ES-I3 (cell line): ENCODE data around the gene ATXN7L1.

Experiments
- H3K36me3 ChIP-seq: 2 replicates; pipeline ENCODE4 v1.6.1; 2013; ENCODE audit warnings: mild to moderate bottlenecking, low read length, control low read depth, moderate library complexity; ENCODE audit not compliant: insufficient read depth
- H3K4me1 ChIP-seq: 2 replicates; pipeline ENCODE4 v1.6.1; 2013; ENCODE audit warnings: mild to moderate bottlenecking, control low read depth, low read length; ENCODE audit not compliant: insufficient read depth
- H3K9ac ChIP-seq: 2 replicates; pipeline ENCODE4 v1.6.1; 2013; ENCODE audit warnings: low read depth, mild to moderate bottlenecking, low read length, moderate library complexity
- H3K9me3 ChIP-seq: 2 replicates; pipeline ENCODE4 v1.6.1; 2013; ENCODE audit warnings: mild to moderate bottlenecking, low read length, moderate library complexity; ENCODE audit not compliant: control insufficient read depth, insufficient read depth

The ATXN7L1 gene

DNA sequence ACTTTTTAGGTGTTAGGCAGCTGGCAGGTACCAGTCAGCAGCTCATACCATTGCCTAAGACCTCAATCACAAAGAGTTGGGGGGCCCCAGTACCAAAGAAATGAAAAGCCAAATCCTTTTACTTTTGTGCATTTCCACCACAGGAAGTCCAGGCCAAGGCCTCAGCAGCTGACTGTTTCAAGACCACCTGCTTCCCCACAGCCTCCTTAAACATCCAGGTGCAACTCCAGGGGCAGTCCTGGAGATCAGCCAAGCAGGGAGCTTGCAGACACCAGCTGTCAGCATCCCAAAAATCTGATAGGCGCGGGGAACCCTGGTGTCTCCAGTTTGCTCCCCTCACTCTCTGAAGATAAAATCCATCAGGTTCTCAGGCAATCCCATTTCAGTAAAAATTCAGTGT, 203.6 kb downstream of the ATXN7L1 start:
- Histone ChIP-seq H3K36me3 (no peaks in the 10 kb centered on the region), H3K9me3 (no peaks in the 10 kb centered on the region), H3K4me1 (peaks cover 24% of the 10 kb centered on the region), H3K9ac (no peak overlapping the region)

DNA sequence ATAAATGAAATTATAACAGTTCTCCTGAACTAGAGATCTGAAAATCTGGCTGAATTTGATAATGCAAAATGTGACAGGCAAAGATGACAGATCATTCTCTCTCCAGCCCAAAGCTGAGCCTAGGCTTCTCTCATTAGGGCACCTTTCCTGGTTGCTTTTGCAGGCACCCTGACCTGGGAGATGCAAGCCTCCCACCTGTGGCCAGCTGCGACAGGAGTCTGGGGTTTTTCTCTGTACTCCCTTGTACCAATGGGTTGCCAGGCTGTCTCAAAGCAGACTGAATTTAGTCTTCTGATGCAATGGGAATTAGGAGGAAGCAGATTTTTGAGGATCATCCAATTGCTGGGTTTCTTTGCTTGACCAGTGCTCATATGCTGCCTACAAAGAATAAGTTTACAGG, 210.1 kb downstream of the ATXN7L1 start:
- H3K9me3 ChIP-seq = no peaks in the 10 kb centered on the region

DNA sequence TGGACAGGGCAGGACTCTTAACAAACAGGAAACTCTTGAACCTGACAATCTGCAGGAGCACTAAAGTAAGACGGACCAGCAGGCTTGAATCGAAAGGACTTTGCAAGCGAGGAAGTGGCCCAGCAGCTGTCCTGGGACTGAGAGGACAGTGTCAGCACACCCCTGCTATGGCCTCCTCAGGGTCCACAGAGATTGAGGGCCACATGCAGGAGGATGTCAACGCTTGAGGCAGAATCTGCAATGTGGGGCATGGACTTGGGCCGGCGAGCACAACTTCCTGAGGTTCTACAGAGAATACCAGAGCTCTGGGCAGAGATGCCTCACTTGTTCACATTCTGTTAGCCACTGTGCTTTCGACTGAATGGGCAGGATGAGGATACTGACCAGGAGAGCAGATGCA, 210.7 kb downstream of the ATXN7L1 start:
- Histone ChIP-seq H3K4me1 (peaks cover 19% of the 10 kb centered on the region), H3K36me3 (no peaks in the 10 kb centered on the region), H3K9ac (no peak overlapping the region), H3K9me3 (no peaks in the 10 kb centered on the region)

More for the DNA sequence above, 210.1 kb downstream of the ATXN7L1 start:
- Histone ChIP-seq H3K36me3 (no peaks in the 10 kb centered on the region), H3K9ac (no peak overlapping the region), H3K4me1 (peaks cover 19% of the 10 kb centered on the region)

DNA sequence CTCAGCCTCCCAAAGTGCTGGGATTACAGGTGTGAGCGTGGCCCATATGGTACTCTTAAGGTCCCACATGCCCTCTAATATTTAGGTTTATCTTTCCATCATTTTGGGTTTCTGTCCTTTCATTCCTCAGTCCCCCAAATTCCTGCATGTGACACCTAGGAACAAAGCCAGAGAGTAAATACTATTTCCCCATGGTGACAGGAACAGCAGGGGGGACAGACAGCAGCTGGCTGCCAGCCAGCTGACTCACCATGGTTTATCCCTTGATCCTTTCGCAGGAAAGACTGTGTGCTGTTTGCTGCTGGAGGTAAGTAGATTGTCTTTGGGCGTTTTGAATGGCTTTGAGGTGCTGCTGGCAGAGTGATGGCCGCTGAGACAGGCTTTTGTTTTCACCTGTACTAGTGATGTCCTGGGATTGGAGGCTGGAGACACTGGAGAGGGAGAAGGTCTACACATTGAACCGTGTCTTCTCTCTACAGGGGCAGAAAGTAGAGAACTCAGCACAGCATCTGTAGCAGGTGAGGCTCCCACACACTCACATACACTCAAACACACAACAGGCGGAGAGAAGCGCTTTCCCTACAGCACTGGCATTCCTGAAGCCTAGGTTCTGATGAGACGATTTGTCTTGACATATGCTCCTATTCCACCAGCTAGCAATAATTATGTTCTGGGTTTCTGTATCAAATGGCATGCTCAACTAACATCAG, 211.4 kb downstream of the ATXN7L1 start:
- Histone ChIP-seq H3K9me3 (no peaks in the 10 kb centered on the region), H3K36me3 (no peaks in the 10 kb centered on the region), H3K4me1 (peaks cover 19% of the 10 kb centered on the region), H3K9ac (no peak overlapping the region)

DNA sequence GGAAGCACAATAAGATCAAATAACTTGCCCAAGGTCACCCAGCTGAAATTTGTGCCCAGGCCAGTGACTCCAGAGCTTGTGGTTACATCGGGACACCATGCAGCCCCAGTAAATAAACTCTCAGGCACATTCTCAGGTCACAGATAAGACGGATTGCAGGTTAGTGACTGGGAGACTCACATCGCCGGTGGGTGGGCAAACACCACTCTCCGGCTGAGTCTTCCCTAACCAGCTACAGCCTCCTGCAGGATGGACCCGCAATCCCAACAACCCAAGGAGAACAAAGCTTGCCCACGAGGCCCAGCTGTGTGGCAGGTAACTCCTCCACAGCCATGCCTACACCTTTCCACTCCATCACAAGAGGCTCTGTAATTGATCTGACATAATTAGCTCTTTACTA, 213.4 kb downstream of the ATXN7L1 start:
- no peaks in the 10 kb centered on the region for H3K36me3 ChIP-seq
- H3K9ac ChIP-seq = no peak overlapping the region
- H3K9me3 ChIP-seq = no peaks in the 10 kb centered on the region
- H3K4me1 ChIP-seq = peaks cover 19% of the 10 kb centered on the region

DNA sequence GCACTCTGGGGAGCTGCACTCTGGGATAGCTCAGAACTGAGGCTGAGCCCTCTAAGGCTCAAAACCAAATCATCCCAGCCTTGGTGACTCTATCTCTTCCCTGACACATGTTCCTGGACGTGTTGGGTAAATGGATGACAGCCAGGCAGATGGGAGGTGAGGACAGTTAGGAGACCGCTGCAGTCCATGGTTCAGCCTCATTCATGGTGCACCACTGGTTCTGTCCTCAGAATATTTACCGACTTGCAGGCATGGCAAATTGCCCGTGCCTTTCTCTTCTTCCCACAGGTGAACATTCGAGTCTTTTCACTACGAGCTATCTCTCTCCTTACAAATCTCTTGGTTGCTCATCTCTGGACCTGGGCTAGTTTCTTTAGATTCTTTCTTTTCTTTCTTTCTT, 214.8 kb downstream of the ATXN7L1 start:
- Histone ChIP-seq H3K9me3 (no peaks in the 10 kb centered on the region), H3K9ac (no peak overlapping the region), H3K36me3 (no peaks in the 10 kb centered on the region), H3K4me1 (peaks cover 17% of the 10 kb centered on the region)

DNA sequence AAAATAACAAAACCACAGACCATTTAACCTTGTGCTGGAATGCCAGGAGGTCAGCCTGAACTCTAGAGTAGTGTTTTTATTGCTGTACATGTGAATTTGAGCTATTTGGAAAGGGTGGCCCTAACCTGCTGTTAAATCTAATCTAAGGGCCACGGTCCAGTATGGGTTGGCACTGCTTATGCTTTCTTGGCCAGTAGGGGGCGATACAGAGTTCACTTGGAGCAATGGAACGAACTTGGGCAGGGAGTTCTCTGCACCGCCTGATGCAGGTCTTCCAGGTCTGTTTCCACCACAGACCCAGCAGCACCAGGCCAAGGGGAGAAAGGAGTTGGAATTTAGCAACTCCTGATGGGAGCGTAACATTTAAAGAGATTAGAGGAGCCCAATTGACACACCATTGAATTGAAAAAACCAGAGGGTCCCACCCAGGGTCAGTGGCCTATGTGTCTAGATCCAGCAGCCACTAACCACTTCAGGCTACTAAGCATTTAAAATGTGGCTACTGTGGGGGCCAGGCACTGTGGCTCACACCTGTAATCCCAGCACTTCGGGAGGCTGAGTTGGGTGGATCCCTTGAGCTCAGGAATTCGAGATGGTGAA, 219.4 kb downstream of the ATXN7L1 start:
- no peaks in the 10 kb centered on the region for H3K9me3 ChIP-seq
- H3K9ac ChIP-seq = no peak overlapping the region
- peaks cover 32% of the 10 kb centered on the region for H3K4me1 ChIP-seq
- no peaks in the 10 kb centered on the region for H3K36me3 ChIP-seq

DNA sequence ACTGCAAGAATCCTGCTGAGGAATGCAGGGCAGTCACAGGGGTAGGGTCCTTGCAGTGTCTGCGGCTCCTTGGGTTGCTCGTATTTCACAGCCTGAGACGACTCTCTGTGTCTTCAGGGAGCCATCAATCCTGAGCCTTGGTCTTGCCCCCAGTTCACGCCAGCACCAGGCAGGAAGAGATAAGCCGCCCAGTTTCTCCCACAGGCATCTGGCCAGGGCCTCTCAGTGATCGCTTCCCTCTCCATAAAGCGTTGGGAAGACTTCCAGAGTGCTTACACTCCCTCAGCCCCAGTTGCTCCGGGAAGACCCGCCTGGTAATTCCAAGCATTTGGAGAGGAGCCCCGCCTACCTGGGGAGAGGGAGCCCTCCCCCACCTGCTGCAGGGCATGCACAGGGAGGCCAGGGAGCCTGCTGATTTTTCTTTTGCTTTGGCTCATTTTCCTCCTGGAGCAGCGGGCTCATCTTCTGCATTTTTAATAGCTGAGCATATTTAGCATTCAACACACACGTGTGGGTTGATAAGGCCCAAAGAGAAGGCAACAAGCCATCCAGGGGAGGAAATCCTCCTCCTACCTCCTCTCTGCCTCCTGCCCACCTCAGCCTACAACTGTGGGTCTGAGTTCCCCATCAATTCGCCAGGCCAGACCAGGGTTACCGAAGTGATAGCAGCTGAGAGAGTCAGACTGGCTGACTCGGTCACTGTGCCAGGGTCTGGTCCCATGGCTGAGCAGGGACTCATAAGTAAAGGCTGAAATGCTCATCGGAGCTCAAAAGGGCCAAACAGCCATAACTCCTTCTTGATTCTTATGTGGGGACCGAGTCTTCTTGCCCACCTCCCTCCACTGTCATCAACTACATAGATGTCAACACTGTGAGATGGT, 220.7 kb downstream of the ATXN7L1 start:
- Histone ChIP-seq H3K36me3 (no peaks in the 10 kb centered on the region), H3K4me1 (peaks cover 39% of the 10 kb centered on the region)

DNA sequence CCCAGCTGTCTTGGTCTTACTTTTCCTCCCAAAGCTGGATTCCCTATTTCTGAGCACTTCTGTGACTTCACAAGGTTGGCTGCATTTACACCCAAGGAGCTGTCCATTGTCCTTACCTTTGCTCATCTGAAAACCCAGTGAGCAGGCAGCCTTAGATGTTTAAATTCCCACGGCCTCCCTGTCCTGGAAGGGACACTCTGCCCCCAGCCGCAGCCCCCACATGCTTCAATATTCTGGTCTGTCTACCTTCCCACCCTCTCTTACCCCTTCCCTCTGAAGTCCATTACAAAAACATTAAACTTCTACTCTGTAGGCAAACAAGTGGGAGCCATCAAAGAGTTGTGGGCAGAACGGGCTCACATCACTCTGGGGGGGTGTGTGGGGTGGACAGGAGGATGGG, 221.3 kb downstream of the ATXN7L1 start:
- H3K9me3 ChIP-seq = no peaks in the 10 kb centered on the region
- peaks cover 39% of the 10 kb centered on the region for H3K4me1 ChIP-seq
- no peaks in the 10 kb centered on the region for H3K36me3 ChIP-seq
- H3K9ac ChIP-seq = peak overlapping the region; percentile 15; the same call in 1 of the 2 replicates

More for the DNA sequence above, 220.7 kb downstream of the ATXN7L1 start:
- peak overlapping the region; percentile 15; the same call in 1 of the 2 replicates for H3K9ac ChIP-seq
- no peaks in the 10 kb centered on the region for H3K9me3 ChIP-seq

DNA sequence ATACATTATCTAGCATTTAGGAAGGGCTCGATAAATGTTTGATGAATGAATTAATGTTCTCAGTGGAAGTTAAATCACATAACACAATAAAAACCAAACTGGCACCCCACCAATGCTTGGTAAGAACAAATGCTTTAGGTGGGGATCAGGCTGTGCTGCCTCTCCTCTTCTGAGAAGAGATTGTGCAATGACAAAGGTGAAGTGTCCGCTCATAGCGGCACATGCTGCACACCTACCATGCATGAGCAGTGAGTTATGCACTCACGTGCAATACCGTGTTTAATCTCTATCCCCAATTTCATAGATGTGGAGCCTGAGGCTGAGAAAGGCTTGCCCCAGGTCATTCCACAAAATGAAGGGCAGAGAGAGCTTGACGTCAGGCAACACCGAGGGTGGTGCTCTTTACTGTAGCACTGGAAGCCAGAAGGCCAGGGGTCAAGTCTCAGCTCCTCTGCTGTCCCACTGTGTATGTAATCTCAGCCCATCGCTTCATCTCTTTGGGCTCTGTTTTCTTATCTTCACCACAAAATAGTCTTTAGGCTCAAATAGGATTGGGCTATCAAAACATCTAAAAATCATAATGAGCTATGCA, 222.2 kb downstream of the ATXN7L1 start:
- peaks cover 43% of the 10 kb centered on the region for H3K4me1 ChIP-seq
- H3K36me3 ChIP-seq = no peaks in the 10 kb centered on the region
- no peaks in the 10 kb centered on the region for H3K9me3 ChIP-seq
- no peak overlapping the region for H3K9ac ChIP-seq

DNA sequence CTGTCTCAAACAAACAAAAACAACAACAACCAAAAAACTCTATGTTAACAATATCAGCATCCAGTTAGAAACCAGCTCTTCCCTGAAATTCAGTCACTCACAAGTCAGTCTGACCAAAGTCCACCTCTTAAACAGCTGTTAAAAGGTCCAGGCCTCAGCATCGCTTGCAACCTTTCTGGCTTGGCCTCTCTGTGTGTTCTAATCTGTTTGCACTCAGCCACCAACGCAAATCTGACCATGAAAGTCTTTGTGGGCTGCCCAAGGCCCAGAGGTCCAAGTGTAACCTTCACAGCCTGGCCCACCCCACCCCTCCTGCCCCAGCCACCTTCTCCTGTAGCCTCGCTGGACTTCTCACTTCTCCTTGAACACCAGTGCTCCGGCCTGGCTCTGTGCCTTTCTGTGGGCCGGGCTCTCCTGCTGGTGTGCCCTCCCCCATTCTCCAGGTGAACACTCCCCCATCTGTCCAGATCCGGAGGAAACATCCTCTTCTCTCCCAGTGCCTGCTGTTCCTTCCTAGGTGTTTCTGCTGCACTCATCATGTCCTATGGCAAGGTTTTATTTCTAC, 222.9 kb downstream of the ATXN7L1 start:
- H3K4me1 ChIP-seq = peaks cover 50% of the 10 kb centered on the region
- H3K9me3 ChIP-seq = no peaks in the 10 kb centered on the region
- no peak overlapping the region for H3K9ac ChIP-seq
- no peaks in the 10 kb centered on the region for H3K36me3 ChIP-seq

DNA sequence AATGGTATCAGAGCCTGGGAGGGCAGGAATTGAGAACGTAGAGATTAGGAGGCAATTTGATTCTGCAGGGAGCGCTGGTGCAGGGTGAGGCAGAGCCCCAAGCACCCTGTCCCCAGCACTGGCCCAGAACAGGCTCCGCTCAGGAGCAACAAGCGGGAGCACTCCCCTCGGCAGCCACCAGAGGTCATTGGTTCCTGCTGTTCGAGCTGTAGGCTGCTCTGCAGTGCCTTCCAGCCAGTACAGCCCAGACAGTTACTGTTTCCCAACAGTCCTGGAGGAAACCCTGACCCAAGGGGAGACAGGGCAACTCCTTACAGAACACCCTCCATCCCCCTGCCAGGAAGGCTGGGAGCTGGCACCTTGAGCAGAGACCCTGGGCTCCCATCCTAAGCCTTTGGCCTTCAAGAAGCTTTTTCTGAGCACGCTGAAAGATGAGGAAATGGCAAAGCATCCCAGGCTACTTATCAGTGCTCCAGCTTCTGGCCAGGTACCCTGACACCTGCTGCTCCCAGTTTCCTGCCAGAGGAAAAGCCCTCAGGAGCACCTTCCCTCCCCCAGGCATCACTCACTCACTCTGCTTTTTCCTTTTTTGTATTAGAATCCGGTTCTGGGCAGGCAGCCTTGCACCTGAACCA, 223.9 kb downstream of the ATXN7L1 start:
- H3K4me1 ChIP-seq = peaks cover 56% of the 10 kb centered on the region
- H3K9ac ChIP-seq = no peak overlapping the region
- H3K9me3 ChIP-seq = no peaks in the 10 kb centered on the region
- no peaks in the 10 kb centered on the region for H3K36me3 ChIP-seq

DNA sequence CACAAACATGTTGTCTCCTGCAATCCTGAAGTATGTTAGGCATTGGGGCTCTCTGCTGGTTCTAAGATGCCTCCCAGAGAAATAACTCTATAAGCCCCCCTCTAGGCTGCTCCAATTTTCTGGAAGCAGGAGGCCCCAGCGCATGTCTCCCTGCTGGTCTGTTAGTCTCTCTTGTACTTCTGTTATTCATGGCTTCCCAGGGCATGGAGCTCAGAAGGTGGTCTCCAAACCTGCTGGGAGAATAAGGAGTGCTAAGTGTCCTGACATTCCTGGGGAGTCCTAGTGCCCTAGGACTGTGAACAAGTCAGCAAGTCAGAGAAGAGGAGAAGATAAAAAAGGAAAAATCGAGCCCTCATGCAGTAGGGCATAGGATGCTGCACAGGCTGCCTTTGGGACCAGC, 224.6 kb downstream of the ATXN7L1 start:
- no peaks in the 10 kb centered on the region for H3K9me3 ChIP-seq
- H3K9ac ChIP-seq = no peak overlapping the region
- no peaks in the 10 kb centered on the region for H3K36me3 ChIP-seq
- peaks cover 52% of the 10 kb centered on the region for H3K4me1 ChIP-seq
